ENCODE results near the gene LRRC10B. TPM values are rescaled to one million over a fixed set of nuclear protein-coding genes. Genes with fewer than 3 reads are reported as not detected.

The LRRC10B gene
- total RNA-seq, 4 donors from 2014 or later, result 0.35 to 2.5 TPM; not detected in 2

DNA sequence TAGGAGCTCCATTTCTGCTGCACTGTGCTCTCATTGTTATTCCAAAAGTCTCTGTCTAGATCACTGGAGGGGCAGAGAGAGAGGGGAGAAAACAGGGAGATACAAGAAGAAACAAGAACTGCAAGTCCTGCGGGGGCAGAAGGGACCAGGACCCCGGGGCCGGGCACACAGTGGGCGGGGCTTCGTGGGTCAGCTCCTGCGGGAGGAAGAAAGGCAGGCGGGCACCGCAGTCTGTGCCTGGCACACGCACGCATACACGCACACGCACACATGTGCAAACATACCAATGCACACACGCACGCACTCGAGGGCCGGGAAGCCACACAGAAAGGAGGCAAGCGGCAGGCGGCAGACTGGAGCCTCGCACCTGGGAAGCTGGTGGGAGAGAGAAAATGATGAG, 38.7 kb downstream of the LRRC10B start:
- TF ChIP-seq, protein P1, sequence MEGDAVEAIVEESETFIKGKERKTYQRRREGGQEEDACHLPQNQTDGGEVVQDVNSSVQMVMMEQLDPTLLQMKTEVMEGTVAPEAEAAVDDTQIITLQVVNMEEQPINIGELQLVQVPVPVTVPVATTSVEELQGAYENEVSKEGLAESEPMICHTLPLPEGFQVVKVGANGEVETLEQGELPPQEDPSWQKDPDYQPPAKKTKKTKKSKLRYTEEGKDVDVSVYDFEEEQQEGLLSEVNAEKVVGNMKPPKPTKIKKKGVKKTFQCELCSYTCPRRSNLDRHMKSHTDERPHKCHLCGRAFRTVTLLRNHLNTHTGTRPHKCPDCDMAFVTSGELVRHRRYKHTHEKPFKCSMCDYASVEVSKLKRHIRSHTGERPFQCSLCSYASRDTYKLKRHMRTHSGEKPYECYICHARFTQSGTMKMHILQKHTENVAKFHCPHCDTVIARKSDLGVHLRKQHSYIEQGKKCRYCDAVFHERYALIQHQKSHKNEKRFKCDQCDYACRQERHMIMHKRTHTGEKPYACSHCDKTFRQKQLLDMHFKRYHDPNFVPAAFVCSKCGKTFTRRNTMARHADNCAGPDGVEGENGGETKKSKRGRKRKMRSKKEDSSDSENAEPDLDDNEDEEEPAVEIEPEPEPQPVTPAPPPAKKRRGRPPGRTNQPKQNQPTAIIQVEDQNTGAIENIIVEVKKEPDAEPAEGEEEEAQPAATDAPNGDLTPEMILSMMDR (IDR thresholded peaks at IDR 0.05), result no peak
- TF ChIP-seq POLR2A (IDR thresholded peaks at IDR 0.05), result no peak
- Histone ChIP-seq H3K27me3 (no peaks in the 10 kb centered on the region), H3K27ac (no peak overlapping the region), H3K4me3 (no peak overlapping the region), H3K4me1 (no peaks in the 10 kb centered on the region), H3K9me3 (no peaks in the 10 kb centered on the region), H3K36me3 (no peaks in the 10 kb centered on the region)
- no peak for DNase-seq

DNA sequence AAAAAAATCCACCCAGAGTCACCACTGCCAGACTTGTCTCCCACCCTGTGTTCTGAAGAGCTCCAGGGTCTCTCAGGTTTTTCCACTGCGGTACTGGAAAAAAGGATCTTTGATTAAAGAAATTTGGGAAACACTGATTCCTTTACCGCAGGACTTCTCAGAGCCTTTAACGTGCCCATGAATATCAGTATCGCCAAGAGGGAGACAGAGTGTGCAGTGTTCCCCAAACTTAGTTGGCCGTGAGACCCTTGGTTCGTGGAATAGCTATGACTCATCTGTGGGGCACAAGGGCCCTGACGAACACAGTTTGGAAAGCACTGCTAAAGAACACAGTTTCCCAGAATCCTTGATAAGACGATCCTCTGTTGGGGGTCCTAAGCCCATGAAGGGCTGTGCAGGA, 40.6 kb downstream of the LRRC10B start:
- no peak for DNase-seq
- no peaks in the 10 kb centered on the region for H3K36me3 ChIP-seq
- H3K27me3 ChIP-seq, result no peaks in the 10 kb centered on the region
- no peak overlapping the region for H3K4me3 ChIP-seq
- no peak overlapping the region for H3K27ac ChIP-seq
- H3K4me1 ChIP-seq, result no peaks in the 10 kb centered on the region
- no peak for TF ChIP-seq POLR2A (IDR thresholded peaks at IDR 0.05)
- TF ChIP-seq, protein P1 (IDR thresholded peaks at IDR 0.05), result no peak
- no peaks in the 10 kb centered on the region for H3K9me3 ChIP-seq

DNA sequence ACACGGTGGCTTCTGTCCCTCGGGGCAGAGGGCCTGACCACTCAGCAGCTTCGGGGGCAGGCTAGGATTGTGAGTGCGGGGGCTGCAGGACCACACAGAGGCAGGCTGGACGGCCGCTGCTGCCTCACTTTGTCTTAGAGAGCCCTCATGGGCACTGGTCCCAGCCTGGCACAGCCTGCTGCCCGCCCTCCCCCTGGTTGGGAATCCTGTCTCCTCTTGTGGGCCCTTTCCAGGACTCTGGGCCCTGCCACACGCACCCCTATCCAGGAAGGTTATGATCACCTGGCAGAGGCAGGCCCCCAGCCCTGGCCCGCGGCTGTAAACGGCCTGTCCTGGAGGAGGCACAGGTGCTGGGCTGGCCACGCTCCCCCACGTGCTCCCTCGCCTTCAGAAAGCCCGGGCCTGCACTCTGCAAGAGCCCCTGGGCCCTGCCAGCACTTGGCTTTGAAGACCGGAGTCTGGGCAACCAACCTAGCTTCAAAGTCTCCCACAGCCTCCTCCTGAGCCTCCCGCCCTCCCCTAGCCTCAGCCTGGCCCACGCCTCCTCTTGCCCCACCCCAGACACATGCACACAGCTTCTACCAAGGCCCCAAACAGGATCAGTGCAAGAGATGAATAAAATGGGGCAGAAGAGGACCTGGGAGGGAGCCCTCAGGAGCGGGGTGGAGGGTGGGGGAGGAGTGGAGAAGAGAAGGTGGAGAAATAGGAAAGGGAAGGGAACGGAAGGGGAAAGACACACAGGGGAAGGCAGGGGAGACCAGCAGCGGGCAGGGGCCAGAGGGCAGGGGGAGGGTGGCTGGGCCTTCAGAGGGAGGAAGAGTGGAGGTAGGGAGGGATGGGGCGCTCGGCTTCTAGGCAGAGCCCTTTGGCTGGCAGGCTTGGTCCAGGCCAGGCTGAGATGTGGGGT, 41.4 kb downstream of the LRRC10B start:
- no peaks in the 10 kb centered on the region for H3K4me1 ChIP-seq
- no peaks in the 10 kb centered on the region for H3K9me3 ChIP-seq
- H3K27ac ChIP-seq, result no peak overlapping the region
- no peak overlapping the region for H3K4me3 ChIP-seq
- TF ChIP-seq POLR2A (IDR thresholded peaks at IDR 0.05), result no peak
- TF ChIP-seq, protein P1 (IDR thresholded peaks at IDR 0.05), result no peak
- peaks cover 0 to 3% of the 10 kb centered on the region in 2 donors for H3K27me3 ChIP-seq
- H3K36me3 ChIP-seq, result no peaks in the 10 kb centered on the region
- no peak for DNase-seq

DNA sequence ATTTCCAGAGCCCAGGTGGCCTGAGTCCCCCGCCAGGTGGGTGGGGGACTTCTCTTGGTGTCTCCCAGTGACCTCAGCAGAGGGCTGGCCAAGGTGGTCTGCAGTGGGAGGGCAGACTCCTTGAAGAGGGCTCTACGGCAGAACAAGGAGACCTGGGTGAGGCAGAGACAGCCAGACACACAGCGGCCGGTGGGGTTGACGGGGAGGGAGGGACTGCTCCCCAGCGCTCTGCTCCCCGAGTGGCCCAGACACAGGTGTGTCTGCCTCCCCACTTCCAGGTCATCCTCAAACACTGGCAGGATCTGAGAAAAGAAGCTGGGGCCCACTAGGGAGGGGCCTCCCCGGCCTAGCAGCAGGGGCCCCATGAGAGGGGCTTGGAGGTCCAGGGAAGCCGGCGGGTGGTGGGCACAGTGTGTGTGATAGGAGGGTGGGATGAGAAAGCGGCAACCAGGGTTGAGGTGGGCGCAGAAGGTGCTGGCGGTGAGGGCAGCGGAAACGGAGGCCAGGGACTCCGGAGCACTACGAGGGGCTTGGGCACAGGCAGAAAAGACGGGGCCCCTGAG, 42.2 kb downstream of the LRRC10B start:
- Histone ChIP-seq H3K4me3 (no peak overlapping the region), H3K36me3 (no peaks in the 10 kb centered on the region), H3K27ac (no peak overlapping the region), H3K9me3 (no peaks in the 10 kb centered on the region), H3K27me3 (peaks cover 0 to 11% of the 10 kb centered on the region in 2 donors), H3K4me1 (no peaks in the 10 kb centered on the region)
- DNase-seq, result no peak
- TF ChIP-seq, protein P1 (IDR thresholded peaks at IDR 0.05), result no peak
- no peak for TF ChIP-seq POLR2A (IDR thresholded peaks at IDR 0.05)

DNA sequence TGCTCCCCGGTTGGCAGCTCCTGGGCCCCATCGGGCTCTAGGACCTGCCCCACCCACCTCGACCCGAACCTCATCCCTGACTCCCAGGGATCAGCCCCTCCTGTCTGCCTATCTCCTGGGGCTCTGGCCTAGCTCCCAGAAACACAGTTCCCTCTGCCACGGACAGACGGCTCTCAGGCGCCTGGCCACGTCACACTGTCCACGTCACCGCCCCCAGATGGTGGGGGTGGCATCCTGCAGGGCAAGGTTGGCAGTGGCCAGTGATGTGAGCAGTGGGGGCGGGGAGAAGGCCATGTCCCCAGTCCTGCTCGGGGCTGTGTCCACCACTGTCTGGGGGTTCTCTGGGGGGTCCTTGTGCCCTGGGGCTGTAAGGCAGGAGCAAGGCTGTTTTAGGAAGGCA, 43.1 kb downstream of the LRRC10B start:
- Histone ChIP-seq H3K27me3 (peaks cover 0 to 18% of the 10 kb centered on the region in 2 donors), H3K4me1 (no peaks in the 10 kb centered on the region), H3K27ac (no peak overlapping the region), H3K4me3 (no peak overlapping the region), H3K9me3 (no peaks in the 10 kb centered on the region), H3K36me3 (no peaks in the 10 kb centered on the region)
- no peak for TF ChIP-seq POLR2A (IDR thresholded peaks at IDR 0.05)
- TF ChIP-seq, protein P1 (IDR thresholded peaks at IDR 0.05), result no peak
- DNase-seq, result no peak
